ENCODE measurements around the gene OGFOD1. TPM values are rescaled to one million over a fixed set of nuclear protein-coding genes. Genes with fewer than 3 reads are reported as not detected.

The OGFOD1 gene
- total and polyA plus RNA-seq, 2 of the 13 experiments (the other 11 are each of a cell fraction or from before 2014, with no cell fraction given) = 35.2 to 81.3 TPM

DNA sequence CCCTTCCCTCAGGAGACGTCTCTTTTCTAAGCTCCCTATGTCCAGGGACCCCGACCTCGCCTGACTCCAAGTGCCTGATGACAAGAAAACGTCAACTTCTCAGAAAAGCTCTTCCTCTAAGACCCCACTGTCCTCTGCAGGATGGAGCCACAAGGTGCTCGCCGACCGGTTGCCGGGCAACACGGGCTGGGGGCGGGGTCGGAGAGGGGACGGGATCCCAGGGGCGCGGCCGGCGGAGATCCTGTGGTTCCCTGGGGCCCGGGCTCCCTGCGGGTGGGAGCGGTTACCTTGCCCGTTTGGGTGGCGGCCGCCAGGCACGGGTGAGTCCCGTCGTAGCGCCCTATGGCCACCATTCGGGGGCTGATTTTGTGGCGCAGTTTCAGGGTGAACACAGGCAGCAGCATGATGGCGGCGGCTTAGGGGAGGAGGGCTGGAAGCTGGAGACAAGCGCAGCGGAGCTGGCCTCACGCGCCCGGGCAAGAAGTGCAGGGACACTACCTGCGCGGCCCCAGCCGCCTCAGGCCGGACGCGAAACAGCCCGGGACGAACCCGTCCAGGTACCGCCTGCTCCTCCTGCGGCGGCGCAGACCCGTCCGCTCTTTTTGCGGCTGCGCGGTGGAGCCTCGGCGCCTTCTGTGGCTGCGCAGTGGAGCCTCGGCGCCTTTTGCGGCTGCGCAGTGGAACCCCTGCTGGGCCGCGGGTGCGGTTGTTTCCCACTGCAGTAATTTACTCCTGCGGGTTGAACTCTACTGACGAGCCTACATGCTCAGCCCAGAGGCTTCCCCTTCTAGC is 68.3 kb downstream of the OGFOD1 start, which contains the start of gene BBS2 (continued):
- TF ChIP-seq, protein P1, sequence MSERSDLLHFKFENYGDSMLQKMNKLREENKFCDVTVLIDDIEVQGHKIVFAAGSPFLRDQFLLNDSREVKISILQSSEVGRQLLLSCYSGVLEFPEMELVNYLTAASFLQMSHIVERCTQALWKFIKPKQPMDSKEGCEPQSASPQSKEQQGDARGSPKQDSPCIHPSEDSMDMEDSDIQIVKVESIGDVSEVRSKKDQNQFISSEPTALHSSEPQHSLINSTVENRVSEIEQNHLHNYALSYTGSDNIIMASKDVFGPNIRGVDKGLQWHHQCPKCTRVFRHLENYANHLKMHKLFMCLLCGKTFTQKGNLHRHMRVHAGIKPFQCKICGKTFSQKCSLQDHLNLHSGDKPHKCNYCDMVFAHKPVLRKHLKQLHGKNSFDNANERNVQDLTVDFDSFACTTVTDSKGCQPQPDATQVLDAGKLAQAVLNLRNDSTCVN (CRISPR knock-in tag; IDR thresholded peaks at IDR 0.05; ENCODE audit: borderline replicate concordance) = peak; percentile 82
- TF ChIP-seq ZFP37 (CRISPR knock-in tag; IDR thresholded peaks at IDR 0.05; ENCODE audit: borderline replicate concordance) = peak; percentile 89; the same call in 1 of the 2 replicates
- no peak for TF ChIP-seq MZF1 (CRISPR knock-in tag; IDR thresholded peaks at IDR 0.05; ENCODE audit: borderline replicate concordance)
- TF ChIP-seq ZNF138 (CRISPR knock-in tag; IDR thresholded peaks at IDR 0.05; ENCODE audit: low read depth) = peak; percentile 95
- TF ChIP-seq, protein P2, sequence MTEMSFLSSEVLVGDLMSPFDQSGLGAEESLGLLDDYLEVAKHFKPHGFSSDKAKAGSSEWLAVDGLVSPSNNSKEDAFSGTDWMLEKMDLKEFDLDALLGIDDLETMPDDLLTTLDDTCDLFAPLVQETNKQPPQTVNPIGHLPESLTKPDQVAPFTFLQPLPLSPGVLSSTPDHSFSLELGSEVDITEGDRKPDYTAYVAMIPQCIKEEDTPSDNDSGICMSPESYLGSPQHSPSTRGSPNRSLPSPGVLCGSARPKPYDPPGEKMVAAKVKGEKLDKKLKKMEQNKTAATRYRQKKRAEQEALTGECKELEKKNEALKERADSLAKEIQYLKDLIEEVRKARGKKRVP (CRISPR knock-in tag; IDR thresholded peaks at IDR 0.05) = 0 out of 4 replicates have a peak, but pooled peaks of 1 of the 2 experiments have one; percentile 17
- peak; percentile 80 for TF ChIP-seq HDAC2 (CRISPR knock-in tag; IDR thresholded peaks at IDR 0.05)
- TF ChIP-seq, protein P3, sequence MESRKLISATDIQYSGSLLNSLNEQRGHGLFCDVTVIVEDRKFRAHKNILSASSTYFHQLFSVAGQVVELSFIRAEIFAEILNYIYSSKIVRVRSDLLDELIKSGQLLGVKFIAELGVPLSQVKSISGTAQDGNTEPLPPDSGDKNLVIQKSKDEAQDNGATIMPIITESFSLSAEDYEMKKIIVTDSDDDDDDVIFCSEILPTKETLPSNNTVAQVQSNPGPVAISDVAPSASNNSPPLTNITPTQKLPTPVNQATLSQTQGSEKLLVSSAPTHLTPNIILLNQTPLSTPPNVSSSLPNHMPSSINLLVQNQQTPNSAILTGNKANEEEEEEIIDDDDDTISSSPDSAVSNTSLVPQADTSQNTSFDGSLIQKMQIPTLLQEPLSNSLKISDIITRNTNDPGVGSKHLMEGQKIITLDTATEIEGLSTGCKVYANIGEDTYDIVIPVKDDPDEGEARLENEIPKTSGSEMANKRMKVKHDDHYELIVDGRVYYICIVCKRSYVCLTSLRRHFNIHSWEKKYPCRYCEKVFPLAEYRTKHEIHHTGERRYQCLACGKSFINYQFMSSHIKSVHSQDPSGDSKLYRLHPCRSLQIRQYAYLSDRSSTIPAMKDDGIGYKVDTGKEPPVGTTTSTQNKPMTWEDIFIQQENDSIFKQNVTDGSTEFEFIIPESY (CRISPR knock-in tag; IDR thresholded peaks at IDR 0.05) = no peak
- TF ChIP-seq ZSCAN30 (CRISPR knock-in tag; IDR thresholded peaks at IDR 0.05) = no peak
- peak; percentile 82 for TF ChIP-seq SPEN (CRISPR knock-in tag; IDR thresholded peaks at IDR 0.05; ENCODE audit: low read depth)
- peak; percentile 70 for TF ChIP-seq FOXC1 (CRISPR knock-in tag; IDR thresholded peaks at IDR 0.05; ENCODE audit: borderline replicate concordance)
- 0 out of 2 replicates have a peak, but pooled peaks have one; percentile 45 for TF ChIP-seq ZNF564 (CRISPR knock-in tag; IDR thresholded peaks at IDR 0.05)
- TF ChIP-seq ZNF598 (CRISPR knock-in tag; IDR thresholded peaks at IDR 0.05; ENCODE audit: borderline replicate concordance) = peak; percentile 97; the same call in 1 of the 2 replicates
- TF ChIP-seq, protein P4, sequence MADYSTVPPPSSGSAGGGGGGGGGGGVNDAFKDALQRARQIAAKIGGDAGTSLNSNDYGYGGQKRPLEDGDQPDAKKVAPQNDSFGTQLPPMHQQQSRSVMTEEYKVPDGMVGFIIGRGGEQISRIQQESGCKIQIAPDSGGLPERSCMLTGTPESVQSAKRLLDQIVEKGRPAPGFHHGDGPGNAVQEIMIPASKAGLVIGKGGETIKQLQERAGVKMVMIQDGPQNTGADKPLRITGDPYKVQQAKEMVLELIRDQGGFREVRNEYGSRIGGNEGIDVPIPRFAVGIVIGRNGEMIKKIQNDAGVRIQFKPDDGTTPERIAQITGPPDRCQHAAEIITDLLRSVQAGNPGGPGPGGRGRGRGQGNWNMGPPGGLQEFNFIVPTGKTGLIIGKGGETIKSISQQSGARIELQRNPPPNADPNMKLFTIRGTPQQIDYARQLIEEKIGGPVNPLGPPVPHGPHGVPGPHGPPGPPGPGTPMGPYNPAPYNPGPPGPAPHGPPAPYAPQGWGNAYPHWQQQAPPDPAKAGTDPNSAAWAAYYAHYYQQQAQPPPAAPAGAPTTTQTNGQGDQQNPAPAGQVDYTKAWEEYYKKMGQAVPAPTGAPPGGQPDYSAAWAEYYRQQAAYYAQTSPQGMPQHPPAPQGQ (CRISPR knock-in tag; IDR thresholded peaks at IDR 0.05; ENCODE audit: borderline replicate concordance) = no peak
- peak; percentile 73; the same call in 1 of the 2 replicates for TF ChIP-seq SNAPC2 (CRISPR knock-in tag; IDR thresholded peaks at IDR 0.05)
- peak; percentile 25 for TF ChIP-seq ZNF629 (CRISPR knock-in tag; conservative IDR thresholded peaks at IDR 0.05)
- TF ChIP-seq ZC3H13 (CRISPR knock-in tag; IDR thresholded peaks at IDR 0.05) = no peak
- TF ChIP-seq JDP2 (CRISPR knock-in tag; IDR thresholded peaks at IDR 0.05; ENCODE audit: borderline replicate concordance) = no peak
- TF ChIP-seq, protein P5, sequence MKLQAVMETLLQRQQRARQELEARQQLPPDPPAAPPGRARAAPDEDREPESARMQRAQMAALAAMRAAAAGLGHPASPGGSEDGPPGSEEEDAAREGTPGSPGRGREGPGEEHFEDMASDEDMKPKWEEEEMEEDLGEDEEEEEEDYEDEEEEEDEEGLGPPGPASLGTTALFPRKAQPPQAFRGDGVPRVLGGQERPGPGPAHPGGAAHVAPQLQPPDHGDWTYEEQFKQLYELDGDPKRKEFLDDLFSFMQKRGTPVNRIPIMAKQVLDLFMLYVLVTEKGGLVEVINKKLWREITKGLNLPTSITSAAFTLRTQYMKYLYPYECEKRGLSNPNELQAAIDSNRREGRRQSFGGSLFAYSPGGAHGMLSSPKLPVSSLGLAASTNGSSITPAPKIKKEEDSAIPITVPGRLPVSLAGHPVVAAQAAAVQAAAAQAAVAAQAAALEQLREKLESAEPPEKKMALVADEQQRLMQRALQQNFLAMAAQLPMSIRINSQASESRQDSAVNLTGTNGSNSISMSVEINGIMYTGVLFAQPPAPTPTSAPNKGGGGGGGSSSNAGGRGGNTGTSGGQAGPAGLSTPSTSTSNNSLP (IDR thresholded peaks at IDR 0.05; ENCODE audit: low read depth, low read length) = no peak
- peak; percentile 39; the same call in 1 of the 2 replicates for TF ChIP-seq GATA4 (IDR thresholded peaks at IDR 0.05; ENCODE audit: borderline replicate concordance, low read depth)
- TF ChIP-seq ZFP82 (CRISPR knock-in tag; IDR thresholded peaks at IDR 0.05; ENCODE audit: borderline replicate concordance) = peak; percentile 91
- TF ChIP-seq MTA1 (CRISPR knock-in tag; IDR thresholded peaks at IDR 0.05; ENCODE audit: borderline replicate concordance) = peak; percentile 73; the same call in 1 of the 2 replicates

Measured in HepG2 (cell line).